Choroid plexus epithelial cell (primary cell): ENCODE data around the gene DMWD.
A peak's percentile ranks its signal among the peaks of the same experiment; 100 is the strongest.

ENCODE experiments used
- DNase-seq: peaks from one replicate; pipeline ENCODE4 v3.0.0-alpha.2; 2010; ENCODE audit warnings: low read depth
- H3K4me3 ChIP-seq: 2 replicates; pipeline ENCODE4 v1.5.1; 2011; ENCODE audit warnings: low read depth, mild to moderate bottlenecking, control low read depth, low read length, moderate library complexity
- TF ChIP-seq, protein P1 (sequence below): conservative IDR thresholded peaks from 2 replicates; pipeline ENCODE4 v1.5.1; 2011; ENCODE audit warnings: low read depth, mild to moderate bottlenecking, control low read depth, inconsistent platforms, low read length, moderate library complexity

The DMWD gene

DNA sequence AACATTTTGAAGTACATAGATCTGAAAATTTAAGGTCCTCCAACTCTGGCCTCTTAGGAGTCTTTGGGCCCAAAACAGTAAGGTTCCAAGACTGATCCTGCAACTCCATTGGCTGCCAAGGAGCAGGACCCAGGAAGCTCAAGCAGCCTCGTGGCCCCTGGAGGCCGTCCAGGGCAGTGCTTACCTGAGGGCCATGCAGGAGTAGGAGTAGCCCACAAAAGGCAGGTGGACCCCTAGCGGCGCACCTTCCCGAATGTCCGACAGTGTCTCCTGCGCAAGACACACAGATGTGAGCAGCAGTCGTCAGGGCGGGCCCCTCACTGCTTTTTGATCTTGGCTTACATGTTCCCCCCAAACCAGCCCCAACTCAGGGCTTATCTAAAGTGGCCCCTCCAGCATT is 17.9 kb downstream of the DMWD start:
- no peak overlapping the region for H3K4me3 ChIP-seq
- TF ChIP-seq, protein P1, sequence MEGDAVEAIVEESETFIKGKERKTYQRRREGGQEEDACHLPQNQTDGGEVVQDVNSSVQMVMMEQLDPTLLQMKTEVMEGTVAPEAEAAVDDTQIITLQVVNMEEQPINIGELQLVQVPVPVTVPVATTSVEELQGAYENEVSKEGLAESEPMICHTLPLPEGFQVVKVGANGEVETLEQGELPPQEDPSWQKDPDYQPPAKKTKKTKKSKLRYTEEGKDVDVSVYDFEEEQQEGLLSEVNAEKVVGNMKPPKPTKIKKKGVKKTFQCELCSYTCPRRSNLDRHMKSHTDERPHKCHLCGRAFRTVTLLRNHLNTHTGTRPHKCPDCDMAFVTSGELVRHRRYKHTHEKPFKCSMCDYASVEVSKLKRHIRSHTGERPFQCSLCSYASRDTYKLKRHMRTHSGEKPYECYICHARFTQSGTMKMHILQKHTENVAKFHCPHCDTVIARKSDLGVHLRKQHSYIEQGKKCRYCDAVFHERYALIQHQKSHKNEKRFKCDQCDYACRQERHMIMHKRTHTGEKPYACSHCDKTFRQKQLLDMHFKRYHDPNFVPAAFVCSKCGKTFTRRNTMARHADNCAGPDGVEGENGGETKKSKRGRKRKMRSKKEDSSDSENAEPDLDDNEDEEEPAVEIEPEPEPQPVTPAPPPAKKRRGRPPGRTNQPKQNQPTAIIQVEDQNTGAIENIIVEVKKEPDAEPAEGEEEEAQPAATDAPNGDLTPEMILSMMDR: no peak
- no peak for DNase-seq

DNA sequence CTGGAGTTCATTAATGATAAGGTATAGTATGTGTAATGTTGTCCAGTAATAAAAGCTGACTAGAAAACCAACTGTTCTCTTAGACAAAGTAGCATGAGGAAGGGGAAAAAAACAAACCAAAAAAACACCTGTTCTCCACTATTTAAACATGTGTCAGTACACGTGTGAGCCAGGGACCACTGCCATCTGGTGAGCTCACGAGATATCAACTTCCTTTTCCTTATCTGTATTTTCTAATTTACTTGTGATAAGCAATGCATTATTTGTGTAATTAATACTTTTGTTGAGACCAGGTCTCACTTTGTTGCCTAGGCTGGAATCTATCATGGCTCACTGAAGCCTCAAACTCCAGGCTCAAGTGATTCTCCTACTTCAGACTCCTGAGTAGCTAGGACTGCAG is 19.3 kb downstream of the DMWD start:
- TF ChIP-seq, protein P1: no peak
- DNase-seq: no peak
- H3K4me3 ChIP-seq: no peak overlapping the region

DNA sequence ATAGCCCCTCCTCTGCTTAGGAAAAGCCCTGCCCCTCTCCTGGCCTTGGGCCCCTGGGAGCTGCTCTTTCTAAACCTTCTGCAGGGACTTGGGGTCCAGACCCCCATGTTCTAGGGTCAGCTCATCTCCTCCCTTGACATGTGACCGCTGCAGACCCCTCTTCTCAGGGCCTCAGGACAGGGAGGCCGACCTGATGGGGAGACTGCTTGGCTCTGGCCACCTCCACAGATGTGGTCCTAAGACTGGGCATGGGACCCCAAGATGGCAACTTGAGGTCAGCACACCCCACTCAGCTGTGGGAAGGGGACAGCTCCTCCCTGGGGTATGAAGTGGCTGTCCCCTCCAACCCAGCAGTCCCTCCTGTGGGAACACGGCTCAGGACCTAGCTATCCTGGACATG is 19.7 kb downstream of the DMWD start:
- TF ChIP-seq, protein P1: no peak
- DNase-seq: no peak
- no peak overlapping the region for H3K4me3 ChIP-seq

DNA sequence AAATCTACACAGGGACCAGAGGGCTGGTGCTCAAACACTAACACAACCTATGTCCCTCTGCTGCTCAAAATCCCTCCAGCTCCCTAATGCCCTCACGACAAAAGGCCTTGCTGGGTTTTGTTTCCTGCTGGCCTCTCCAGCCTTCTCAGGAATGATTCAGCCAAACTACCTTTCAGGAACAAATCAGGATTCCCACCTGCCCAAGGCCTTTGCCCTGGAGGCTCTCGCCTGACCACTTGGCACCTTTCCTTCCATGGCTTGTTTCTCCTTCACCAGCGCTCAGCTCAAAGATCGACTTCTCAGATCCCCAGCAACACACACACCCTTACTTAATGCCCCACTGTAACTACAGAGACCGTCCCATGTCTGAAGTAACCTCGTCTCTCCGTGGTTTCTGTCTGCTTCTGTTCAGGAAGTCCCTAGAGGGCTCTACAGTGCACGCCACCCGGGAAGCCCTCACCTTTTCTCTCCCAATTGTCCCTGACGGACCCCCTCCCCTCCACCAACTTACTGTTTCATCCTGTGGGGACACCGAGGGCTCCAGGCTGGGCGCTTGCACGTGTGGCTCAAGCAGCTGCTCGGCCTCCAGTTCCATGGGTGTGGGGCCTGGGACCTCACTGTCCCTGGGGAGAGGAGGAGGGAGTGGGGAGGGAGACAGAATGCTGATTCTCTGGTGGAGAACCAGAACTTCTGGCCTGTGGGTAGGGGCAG is 20.4 kb downstream of the DMWD start:
- DNase-seq: no peak
- TF ChIP-seq, protein P1: no peak
- no peak overlapping the region for H3K4me3 ChIP-seq

DNA sequence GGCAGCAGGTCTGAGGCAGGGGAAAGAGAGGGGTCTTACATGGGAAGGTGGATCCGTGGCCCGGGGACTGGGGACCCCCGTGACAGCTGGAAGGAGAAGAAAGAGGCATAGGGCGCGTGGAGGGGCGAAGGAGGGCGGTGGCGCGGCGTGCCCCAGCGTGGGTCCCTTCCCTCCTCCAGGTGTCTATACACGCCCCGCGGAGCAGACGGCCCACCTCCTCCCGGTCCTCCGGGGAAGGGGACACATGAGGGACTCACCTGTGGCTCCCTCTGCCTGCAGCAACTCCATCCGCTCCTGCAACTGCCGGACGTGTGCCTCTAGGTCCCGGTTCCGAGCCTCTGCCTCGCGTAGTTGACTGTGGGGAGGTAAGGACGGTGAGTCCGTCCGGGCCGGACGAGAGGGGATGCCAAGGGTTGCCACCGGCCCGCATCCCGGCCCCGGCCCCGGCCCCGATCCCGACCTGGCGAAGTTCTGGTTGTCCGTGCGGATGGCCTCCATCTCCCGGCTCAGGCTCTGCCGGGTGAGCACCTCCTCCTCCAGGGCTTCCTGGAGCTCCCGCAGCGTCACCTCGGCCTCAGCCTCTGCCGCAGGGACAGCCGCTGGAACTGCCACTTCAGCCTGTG is 21.2 kb downstream of the DMWD start:
- TF ChIP-seq, protein P1: no peak
- H3K4me3 ChIP-seq: no peak overlapping the region
- DNase-seq: no peak

DNA sequence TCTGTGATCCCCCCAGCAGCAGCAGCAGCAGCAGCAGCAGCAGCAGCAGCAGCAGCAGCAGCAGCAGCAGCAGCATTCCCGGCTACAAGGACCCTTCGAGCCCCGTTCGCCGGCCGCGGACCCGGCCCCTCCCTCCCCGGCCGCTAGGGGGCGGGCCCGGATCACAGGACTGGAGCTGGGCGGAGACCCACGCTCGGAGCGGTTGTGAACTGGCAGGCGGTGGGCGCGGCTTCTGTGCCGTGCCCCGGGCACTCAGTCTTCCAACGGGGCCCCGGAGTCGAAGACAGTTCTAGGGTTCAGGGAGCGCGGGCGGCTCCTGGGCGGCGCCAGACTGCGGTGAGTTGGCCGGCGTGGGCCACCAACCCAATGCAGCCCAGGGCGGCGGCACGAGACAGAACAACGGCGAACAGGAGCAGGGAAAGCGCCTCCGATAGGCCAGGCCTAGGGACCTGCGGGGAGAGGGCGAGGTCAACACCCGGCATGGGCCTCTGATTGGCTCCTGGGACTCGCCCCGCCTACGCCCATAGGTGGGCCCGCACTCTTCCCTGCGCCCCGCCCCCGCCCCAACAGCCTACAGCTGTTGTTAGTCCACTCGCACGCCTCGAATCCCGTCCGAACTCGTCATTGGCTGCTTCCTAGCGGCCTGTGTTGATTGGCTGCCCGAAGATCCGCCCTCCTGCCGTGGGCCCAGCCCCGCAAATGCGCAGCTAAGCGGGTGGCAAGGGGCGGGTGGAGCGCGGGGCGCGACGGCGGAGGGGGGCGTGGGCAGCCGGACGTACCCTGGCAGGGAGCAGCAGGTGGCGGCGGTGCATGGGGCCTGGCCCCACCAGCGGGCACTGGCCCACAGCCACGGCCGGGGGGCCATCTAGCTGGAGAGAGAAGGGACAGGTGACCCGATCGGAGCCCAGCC is 22.2 kb downstream of the DMWD start:
- peak; percentile 99 for DNase-seq
- H3K4me3 ChIP-seq: peak overlapping the region; percentile 71
- TF ChIP-seq, protein P1: peak; percentile 69
